Tibial artery (tissue), 4 donors: ENCODE data around the gene EDAR.

ENCODE experiments used
- DNase-seq, 2 donors: peaks; one replicate each; pipeline ENCODE4 v3.0.0-alpha.2; 2019
- H3K27ac ChIP-seq, 2 donors: fragments of 200-600 bp; sonication (generic) in 1 of 2; 1 replicate in 1 of 2; 2 replicates in 1 of 2; pipeline ENCODE4 v1.5.1; 2018 to 2019; ENCODE audit warnings: mild to moderate bottlenecking in 1 of 2
- H3K27me3 ChIP-seq, 2 donors: fragments of 200-600 bp; sonication (generic) in 1 of 2; one replicate each; pipeline versions ENCODE4 v1.5.1 to v1.6.0; 2016 to 2019
- H3K36me3 ChIP-seq, 3 donors: fragments of 200-600 bp; sonication (generic) in 2 of 3; one replicate each; pipeline ENCODE4 v1.5.1; 2016 to 2019; ENCODE audit warnings: mild to moderate bottlenecking in 2 of 3
- H3K4me1 ChIP-seq, 4 donors: fragments of 200-600 bp; sonication (generic) in 2 of 4; 1 replicate in 3 of 4; 2 replicates in 1 of 4; pipeline ENCODE4 v1.5.1; 2016 to 2019
- H3K4me3 ChIP-seq, 2 donors: fragments of 200-600 bp; sonication (generic) in 1 of 2; 1 replicate in 1 of 2; 2 replicates in 1 of 2; pipeline ENCODE4 v1.5.1; 2018 to 2019; ENCODE audit warnings: mild to moderate bottlenecking in 2 of 2
- H3K9me3 ChIP-seq, 3 donors: fragments of 200-600 bp; sonication (generic) in 1 of 3; one replicate each; pipeline ENCODE4 v1.5.1; 2016 to 2019
- intact Hi-C: fragments of 100-400 bp; cut with DNase I; formaldehyde crosslinking; loops from one replicate; pipeline ENCODE4 v1.15.0; 2023; ENCODE audit warnings: low total_unique reads
- TF ChIP-seq, protein P1 (sequence below), 2 experiments: fragments of 200-600 bp in 1 of 2; fragments of 450-650 bp in 1 of 2; IDR thresholded peaks; one replicate each; pipeline ENCODE4 v1.5.1; 2017 to 2019; ENCODE audit warnings: antibody characterized with exemption in 2 of 2, mild to moderate bottlenecking in 1 of 2, moderate library complexity in 1 of 2

The EDAR gene

DNA sequence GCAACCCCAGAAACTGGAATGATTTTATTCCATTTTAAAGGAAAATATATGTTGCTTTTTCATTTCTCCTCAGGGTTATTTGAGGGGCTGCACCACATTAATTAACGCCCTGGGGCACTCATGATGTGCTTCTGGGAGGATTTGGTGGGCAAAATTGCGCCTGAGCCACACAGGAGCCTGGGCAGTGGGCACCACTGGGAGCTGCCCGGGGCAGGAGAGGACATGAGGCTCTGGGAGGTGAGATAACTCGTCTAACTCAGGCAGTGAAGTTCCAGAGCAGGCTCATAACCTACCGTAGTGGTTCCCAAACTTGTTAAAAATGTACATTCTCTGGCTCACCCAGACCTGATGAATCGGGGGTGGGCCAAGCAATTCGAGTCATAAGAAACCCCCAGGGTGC, 68.3 kb downstream of the EDAR start:
- no peaks in the 10 kb centered on the region for H3K36me3 ChIP-seq
- peaks cover 0 to 9% of the 10 kb centered on the region in 2 donors for H3K27me3 ChIP-seq
- H3K4me3 ChIP-seq, result no peak overlapping the region
- no peak overlapping the region for H3K27ac ChIP-seq
- H3K9me3 ChIP-seq, result no peaks in the 10 kb centered on the region
- intact Hi-C loops, result loop anchor here (10.0 kb wide), 1 partner anchor 594 kb away; no protein-coding TSS in a partner anchor
- peak in 1 of 2 donors; percentile 25 for DNase-seq
- no peaks in the 10 kb centered on the region for H3K4me1 ChIP-seq
- TF ChIP-seq, protein P1, sequence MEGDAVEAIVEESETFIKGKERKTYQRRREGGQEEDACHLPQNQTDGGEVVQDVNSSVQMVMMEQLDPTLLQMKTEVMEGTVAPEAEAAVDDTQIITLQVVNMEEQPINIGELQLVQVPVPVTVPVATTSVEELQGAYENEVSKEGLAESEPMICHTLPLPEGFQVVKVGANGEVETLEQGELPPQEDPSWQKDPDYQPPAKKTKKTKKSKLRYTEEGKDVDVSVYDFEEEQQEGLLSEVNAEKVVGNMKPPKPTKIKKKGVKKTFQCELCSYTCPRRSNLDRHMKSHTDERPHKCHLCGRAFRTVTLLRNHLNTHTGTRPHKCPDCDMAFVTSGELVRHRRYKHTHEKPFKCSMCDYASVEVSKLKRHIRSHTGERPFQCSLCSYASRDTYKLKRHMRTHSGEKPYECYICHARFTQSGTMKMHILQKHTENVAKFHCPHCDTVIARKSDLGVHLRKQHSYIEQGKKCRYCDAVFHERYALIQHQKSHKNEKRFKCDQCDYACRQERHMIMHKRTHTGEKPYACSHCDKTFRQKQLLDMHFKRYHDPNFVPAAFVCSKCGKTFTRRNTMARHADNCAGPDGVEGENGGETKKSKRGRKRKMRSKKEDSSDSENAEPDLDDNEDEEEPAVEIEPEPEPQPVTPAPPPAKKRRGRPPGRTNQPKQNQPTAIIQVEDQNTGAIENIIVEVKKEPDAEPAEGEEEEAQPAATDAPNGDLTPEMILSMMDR (IDR thresholded peaks at IDR 0.05), result no peak

DNA sequence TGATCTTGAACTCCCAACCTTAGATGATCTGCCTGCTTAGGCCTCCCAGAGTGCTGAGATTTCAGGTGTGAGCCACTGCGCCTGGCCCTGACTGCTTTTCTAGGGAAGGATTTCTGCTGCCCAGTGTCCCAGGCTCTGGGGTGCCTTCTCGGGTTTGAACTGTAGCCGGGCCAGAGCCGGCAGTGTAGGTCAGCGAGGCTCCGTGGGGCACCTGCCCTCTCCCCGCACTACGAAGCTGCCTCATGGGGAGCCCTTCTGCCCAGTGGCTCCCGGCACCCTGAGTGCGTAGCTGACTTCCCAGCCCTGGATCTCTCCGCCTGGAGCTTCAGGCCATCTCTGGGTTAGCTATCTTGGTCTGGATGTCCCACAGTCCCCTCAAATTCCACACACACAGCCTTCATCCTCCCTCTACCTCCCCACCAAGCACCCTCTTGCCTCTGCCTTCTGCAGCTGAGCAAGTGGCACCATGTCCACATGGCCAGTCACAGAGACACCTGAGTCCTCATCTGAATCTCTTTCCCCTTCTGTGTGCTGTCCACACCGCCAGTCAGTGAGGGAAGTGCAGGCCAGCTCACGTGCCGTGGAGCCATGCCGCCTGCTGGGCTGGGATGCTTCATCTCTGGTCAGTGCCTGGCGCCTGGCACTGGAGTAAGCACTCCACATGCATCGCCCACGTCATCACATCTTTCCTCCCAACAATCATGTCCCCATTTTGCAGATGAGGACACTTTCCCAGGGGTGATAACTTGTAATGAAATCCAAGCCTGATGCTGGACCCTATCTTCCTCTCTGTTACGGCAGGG, 69.2 kb downstream of the EDAR start:
- no peak overlapping the region for H3K27ac ChIP-seq
- DNase-seq, result peak in 1 of 2 donors; percentile 41
- H3K9me3 ChIP-seq, result no peaks in the 10 kb centered on the region
- H3K36me3 ChIP-seq, result no peaks in the 10 kb centered on the region
- intact Hi-C loops, result loop anchor here (10.0 kb wide), 1 partner anchor 595 kb away; no protein-coding TSS in a partner anchor
- TF ChIP-seq, protein P1 (IDR thresholded peaks at IDR 0.05), result no peak
- H3K4me1 ChIP-seq, result no peaks in the 10 kb centered on the region
- no peak overlapping the region for H3K4me3 ChIP-seq
- peaks cover 0 to 9% of the 10 kb centered on the region in 2 donors for H3K27me3 ChIP-seq

DNA sequence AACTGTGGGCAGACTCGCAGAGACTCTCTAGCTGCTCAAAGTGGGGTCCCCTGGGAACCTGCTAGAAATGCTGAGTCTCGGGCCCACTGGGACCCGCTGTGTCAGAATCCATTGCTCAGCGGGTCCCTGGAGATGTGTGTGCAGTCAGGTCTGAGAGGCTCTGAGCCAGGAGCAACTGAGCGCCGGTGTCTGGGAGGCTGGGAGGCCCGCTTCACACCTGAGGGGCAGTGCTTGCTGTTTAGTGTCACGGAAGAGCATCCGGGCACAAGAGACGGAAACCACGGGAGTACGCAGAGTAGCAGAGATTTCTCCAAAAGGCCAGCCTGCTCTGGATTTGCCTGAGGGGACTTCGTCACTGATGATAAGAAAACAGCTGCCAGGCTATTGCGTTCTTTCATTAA, 70.1 kb downstream of the EDAR start:
- Histone ChIP-seq H3K36me3 (no peaks in the 10 kb centered on the region), H3K4me1 (no peaks in the 10 kb centered on the region), H3K27ac (no peak overlapping the region), H3K9me3 (no peaks in the 10 kb centered on the region), H3K4me3 (no peak overlapping the region), H3K27me3 (peaks cover 0 to 9% of the 10 kb centered on the region in 2 donors)
- DNase-seq, result peak in 1 of 2 donors; percentile 24
- intact Hi-C loops, result no loop called here
- TF ChIP-seq, protein P1 (IDR thresholded peaks at IDR 0.05), result no peak

DNA sequence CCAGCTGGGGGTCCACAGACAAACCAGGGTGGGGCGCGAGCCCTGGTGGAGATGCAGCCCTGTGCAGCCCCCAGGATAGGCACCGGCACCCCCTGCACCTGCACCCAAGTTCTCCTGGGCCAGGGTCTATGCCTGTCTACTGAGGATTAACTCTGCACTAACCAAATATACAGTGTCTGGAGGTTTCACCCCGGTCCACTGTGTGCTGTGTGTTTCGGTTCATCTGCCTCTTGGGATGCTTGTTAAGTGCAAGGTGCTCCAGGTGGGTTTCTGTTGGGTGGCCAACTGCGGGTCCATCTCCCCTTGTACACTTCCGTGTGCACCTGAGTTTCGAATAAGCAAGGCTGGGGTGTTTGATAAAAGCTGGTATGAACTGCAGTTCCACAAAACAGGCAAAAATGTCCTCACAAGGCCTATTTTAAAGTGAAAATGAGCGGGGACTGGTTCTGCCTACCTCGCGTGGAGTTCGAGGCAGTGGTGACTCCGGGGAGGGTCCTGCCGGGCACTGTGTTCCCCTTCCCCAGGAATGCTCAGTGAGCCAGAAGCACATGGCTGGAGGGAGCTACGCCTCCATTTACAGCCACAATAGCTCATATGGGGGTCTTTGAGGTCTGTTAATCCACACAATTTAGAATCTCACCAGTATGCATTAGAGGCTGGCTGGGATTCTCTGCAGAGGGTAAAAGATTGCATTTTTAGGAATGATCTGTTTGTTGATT, 70.7 kb downstream of the EDAR start:
- Histone ChIP-seq H3K4me3 (no peak overlapping the region), H3K27ac (no peak overlapping the region), H3K9me3 (no peaks in the 10 kb centered on the region), H3K4me1 (no peaks in the 10 kb centered on the region), H3K36me3 (no peaks in the 10 kb centered on the region), H3K27me3 (peaks cover 0 to 9% of the 10 kb centered on the region in 2 donors)
- peak in 1 of 2 donors; percentile 51 for DNase-seq
- intact Hi-C loops, result no loop called here
- TF ChIP-seq, protein P1 (IDR thresholded peaks at IDR 0.05), result no peak

DNA sequence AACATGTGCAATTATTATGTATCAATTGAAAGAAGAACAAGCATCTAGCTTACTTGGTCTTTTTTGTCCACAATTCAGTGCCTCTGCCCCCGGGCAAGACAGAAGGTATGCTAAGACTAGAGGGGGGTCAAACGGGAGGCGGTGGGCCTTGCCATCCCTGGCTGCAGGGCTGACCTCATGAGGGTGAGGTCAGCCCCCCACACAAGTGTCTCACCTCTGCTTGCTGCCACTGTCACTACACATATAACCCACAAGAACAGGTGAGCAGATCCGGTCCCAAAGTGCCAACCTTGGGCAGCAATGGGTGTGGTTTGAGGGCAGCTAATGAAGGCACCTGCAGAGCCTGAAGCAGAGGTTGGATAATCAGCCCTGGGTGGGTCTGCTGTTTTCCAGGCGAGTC, 71.5 kb downstream of the EDAR start:
- TF ChIP-seq, protein P1 (IDR thresholded peaks at IDR 0.05), result no peak
- Histone ChIP-seq H3K9me3 (no peaks in the 10 kb centered on the region), H3K27ac (no peak overlapping the region), H3K36me3 (no peaks in the 10 kb centered on the region), H3K4me1 (no peaks in the 10 kb centered on the region), H3K4me3 (no peak overlapping the region), H3K27me3 (peaks cover 0 to 9% of the 10 kb centered on the region in 2 donors)
- peak in 1 of 2 donors; percentile 43 for DNase-seq
- intact Hi-C loops, result no loop called here
